Measurements from ENCODE around the gene CRY1.
A peak's percentile ranks its signal among the peaks of the same experiment; 100 is the strongest.

CRY1 gene

GRCh38 chr12:106964526-106964925 lies 128.8 kb downstream of the CRY1 start:
- DNase-seq (ENCODE audit: low read depth, low spot score), result no peak

- no peak for DNase-seq (ENCODE audit: low read depth, low spot score)
These were observed 131.1 kb downstream of the CRY1 start for GRCh38 chr12:106962286-106962685.

- DNase-seq (ENCODE audit: low read depth, low spot score), result no peak
These were observed 132.9 kb downstream of the CRY1 start for GRCh38 chr12:106960443-106960842.

- no peak for DNase-seq (ENCODE audit: low read depth, low spot score)
These were observed 135.8 kb downstream of the CRY1 start for GRCh38 chr12:106957583-106957982.

- DNase-seq (ENCODE audit: low read depth, low spot score), result peak; percentile 5
These were observed 137.2 kb downstream of the CRY1 start for GRCh38 chr12:106956048-106956578.

GRCh38 chr12:106955377-106956047 lies 137.8 kb downstream of the CRY1 start, which contains the start of gene TMEM263:
TMEM263 (plus strand) TSS chr12:106955907; CDS start chr12:106967117, 11,210 bp downstream.
- DNase-seq (ENCODE audit: low read depth, low spot score), result peak; percentile 74

- no peak for DNase-seq (ENCODE audit: low read depth, low spot score)
These were observed 138.6 kb downstream of the CRY1 start for GRCh38 chr12:106954462-106955376.

GRCh38 chr12:106953352-106954250 lies 139.7 kb downstream of the CRY1 start:
- no peak for DNase-seq (ENCODE audit: low read depth, low spot score)

- DNase-seq (ENCODE audit: low read depth, low spot score), result no peak
These were observed 142.8 kb downstream of the CRY1 start for GRCh38 chr12:106950591-106950990.

- DNase-seq (ENCODE audit: low read depth, low spot score), result no peak
These were observed 145.9 kb downstream of the CRY1 start for GRCh38 chr12:106947461-106947860.

- no peak for DNase-seq (ENCODE audit: low read depth, low spot score)
These were observed 148.0 kb downstream of the CRY1 start for GRCh38 chr12:106945261-106945851.

GRCh38 chr12:106942775-106943174 lies 150.6 kb downstream of the CRY1 start:
- no peak for DNase-seq (ENCODE audit: low read depth, low spot score)

- DNase-seq (ENCODE audit: low read depth, low spot score), result no peak
These were observed 151.7 kb downstream of the CRY1 start for GRCh38 chr12:106941481-106942156.

All from activated CD4-positive, CD25-positive, alpha-beta regulatory T cell treated with anti-CD3 and anti-CD28 coated beads, Interleukin-2, amount 50 U/mL, for 16 hours (primary cell).